ENCODE data around the gene ADARB1.

The ADARB1 gene

DNA sequence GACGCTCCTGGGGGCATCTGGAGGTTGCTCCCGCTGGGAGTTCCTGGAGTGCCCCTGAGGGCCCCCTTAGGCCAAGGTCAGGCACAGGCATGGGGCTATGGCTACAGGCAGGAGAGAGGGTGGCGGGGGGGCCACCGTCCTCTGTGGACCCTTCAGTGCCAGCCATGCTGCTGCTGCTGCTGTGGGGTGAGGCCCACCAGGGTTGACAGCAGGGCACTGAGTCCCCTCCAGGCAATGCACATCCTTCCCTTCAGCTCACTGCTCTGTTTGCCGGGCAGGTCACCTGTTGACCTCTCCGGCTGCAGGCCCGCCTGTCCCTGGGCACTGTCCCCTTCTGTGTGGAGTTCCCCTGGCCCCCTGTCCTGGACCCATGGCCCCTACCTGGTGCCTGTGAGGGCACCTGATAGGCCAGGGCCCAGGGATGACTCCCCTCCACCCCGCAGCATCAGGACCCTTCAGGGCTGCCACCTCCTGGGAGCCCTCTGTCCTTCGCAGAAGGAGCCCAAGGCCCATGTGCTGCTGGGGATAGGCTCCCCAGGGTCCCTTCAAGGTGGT lies 34.1 kb upstream of the ADARB1 start:
- DNase-seq, result no peak

DNA sequence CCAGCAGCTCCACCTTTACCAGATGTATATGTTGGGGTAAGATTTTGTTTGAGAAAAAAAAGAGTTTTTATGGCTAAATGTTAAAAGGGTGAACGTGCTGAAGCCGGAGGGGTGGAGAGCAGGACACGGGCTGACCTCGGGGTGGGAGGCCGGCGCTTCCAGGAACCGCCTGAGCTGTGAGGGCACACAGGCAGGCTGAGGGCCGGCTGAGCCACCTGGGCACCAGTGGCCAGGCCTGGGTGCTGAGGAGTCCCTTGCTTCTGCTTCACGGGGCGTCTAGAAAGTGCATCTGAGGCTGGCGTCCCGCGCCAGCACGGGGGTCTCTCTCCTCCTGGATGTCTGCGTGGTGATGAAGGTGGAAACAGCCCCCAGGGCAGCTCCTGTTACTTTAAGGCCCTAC lies 33.6 kb upstream of the ADARB1 start:
- DNase-seq, result no peak

DNA sequence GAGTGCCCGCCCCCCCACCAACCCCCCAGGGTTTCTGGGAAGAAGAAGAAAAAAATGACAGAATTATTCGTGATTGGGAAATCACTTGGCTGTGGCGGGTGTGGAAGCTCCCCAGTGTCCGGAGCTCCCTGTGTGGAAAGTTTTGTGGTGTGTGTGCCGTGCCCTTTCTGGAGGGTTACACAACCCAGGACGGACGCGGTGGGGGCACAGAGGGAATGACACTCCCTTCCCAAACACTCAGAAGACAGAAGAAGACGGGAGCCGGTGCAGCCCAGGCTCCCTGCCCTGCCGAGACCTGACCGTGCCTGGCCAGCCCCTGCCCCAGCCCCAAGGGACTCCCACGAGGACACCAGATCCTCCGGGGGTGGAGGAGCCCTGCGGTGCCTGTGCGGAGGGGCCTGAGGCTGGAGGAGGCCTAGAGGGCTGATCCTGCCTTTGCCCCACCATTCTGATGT lies 33.0 kb upstream of the ADARB1 start:
- DNase-seq, result no peak

GRCh38 chr21:45041984-45042663 lies 32.3 kb upstream of the ADARB1 start:
- DNase-seq, result no peak

- DNase-seq, result no peak
Observed at GRCh38 chr21:45042664-45043161, 31.7 kb upstream of the ADARB1 start.

- DNase-seq, result no peak
Observed at GRCh38 chr21:45043541-45044020, 30.8 kb upstream of the ADARB1 start.

GRCh38 chr21:45045481-45045880 lies 28.9 kb upstream of the ADARB1 start:
- no peak for DNase-seq

DNA sequence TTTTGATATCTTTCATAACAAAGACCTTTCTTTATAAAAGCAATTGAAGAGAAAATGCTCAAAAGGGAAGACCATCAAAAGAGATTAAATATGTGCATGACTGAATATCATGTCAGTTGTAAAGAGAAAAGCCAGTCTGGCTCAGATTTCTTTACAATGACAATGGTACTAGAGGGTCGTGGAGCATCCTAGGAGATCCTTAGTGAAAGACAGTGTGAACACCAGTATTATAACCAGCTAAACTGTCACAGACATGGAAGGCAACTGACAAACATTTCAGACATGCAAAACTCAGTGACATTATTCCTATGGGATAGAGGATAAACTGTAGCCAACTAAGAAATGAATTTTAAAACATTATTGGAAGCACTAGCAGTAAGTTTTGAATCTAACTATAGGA lies 27.1 kb upstream of the ADARB1 start:
- DNase-seq, result no peak

DNA sequence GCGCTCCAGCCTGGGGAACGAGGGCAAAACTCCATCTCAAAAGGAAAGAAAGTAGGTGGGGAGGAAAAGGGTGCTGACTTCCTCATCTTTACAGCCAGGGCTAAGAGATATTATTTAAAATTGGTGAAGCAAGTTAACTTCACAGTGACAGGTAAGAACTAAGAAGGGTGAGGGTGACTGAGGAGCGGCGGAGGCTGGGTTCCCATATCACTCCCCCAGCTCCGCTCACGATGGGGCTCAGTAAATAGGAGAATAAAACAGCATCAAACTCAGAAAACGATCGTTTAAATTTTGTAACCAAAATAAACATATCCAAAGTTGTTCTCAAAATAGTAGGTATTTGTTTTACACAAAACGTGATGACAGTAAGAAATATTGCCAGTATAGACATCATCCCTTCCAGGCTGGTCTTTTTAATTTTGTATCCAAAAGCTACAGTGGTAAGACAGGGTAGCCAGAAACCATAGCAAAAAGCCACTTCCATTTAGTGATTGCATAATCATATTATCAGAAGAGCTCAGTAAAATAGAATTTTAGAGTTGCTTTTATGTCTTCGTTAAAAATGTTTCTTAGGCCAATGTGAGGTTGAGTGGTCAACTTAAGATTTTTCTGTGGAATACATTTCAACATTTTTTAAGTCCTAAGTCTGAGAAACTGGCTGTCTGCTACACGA lies 26.2 kb upstream of the ADARB1 start:
- no peak for DNase-seq

DNA sequence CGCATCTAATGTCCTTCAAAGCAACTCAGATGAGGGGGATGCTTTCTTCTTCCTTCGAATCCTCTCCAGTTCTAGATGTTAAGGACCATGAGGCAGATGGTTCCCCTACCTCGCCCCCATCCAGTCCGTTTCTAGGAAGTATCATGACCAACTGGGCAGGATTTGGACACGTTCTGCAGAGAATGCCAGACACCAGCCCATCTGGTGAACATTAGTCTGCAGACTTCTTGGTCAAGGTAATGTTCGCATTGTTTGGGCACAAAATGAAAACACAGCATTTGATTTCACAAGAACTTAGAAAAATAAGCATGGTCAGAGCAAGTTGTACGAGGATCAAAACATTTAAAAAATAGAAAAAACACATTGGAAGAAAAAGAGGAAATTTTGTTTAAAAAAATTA lies 25.4 kb upstream of the ADARB1 start:
- no peak for DNase-seq

GRCh38 chr21:45049714-45050344 lies 24.6 kb upstream of the ADARB1 start:
- no peak for DNase-seq

DNA sequence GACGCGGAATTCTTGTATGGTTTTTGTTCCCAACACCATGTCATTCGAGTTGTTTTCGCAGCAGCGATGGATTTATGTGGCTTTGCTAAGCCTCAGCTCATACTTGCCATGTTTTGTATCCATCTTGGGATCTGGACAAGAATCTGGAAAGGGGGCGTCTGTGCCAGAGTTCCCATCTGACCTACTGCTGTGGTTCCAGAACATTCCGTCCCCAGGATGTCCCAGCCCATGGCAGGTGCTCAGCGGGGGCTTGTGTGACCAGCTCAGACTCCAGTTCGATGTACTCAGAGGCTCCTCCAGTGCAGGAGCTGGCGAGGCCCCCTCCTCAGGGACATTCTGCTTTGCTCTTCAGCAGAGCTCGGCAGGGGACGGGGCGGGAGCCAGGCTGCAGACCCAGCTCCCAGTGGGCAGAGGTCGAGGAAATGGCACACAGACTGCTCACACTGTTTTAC lies 24.0 kb upstream of the ADARB1 start:
- no peak for DNase-seq

DNA sequence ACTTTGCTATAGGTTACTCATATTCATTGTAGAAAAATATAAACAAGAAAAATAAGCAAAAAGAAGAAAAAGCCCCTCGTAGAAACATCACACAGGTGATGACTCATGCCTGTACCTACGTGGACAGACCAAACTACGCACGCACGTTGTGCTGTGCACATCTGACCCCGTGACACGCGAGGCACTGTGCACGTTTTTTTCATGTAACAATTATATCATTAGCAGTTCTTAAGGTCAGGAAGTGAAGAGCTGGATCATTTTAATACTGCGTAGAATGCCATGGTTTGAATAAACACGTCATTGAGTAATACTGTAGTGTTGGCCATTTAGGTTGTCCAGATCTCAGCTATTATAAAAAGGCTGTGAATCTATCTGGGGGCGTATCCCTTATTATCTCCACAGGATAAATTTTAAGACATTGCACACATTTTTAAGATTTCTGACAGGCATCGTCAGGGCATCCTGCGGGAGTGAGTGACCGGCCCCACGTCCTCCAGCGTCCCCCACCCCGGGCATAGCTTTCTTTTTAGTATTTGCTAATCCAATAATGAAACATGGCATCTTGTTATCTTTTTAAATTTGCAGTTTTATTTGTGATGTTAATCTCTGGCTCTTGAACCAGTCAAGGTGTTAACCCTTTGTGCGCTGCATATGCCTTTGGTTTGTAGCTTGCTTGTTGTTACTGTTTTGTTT lies 23.4 kb upstream of the ADARB1 start:
- no peak for DNase-seq

DNA sequence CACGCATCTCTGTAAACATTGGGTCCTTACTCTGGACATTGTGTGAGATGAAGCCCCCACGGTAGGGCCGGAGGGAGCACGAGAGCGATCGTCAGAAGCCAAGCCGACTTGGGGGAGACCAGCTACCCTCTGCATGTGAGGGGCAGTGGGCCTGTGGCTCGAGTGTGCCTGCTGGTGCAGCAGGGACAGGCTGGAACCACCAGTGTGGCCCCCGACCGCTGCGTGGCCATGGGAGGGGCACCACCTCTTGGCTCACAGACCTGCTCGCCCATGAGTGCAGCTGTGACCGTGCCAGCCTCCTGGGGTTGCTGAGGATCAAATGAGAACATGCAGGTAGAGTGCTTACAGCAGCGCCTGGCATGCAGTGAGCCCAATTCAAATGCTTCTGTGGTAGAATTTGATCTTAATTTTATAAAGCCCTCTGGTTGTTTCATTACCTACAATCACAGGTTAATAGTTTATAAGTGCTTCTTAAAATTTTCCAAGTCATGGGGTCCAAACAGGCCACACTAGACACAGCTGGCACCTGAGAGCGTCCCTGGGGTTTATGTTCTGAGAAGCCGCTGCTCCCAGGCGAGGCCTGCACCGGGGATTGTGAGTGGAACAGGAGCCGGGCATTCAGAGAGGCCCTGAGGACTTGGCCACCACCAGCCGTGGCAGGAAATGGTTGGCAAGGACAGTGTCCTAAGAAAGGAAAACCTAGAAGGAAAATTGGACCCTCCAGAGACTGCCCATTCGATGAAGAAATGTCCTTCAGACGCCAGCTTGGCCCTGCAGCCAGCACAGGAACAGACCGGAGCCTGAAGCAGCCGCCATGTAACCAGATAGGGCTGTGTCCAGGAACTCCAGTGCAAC lies 22.6 kb upstream of the ADARB1 start:
- no peak for DNase-seq

DNA sequence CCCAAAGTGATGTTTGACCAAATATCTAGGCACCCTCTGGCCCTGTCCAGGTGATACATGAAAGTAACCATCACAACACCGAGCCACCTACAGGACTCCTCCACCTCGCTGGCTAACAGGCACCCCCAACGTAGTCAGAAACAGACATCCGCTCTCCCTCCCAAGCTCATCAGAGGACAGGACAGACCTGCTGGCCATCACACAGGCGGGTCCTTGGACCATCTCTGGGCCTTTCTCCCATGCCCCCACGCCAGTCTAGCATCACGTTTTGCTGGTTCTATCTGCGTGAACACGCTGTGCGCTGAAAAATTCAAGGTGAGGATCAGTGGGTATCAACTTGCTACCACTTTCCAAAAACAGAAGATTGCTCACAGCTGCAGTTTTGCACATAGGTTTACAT lies 21.4 kb upstream of the ADARB1 start:
- DNase-seq, result no peak

- DNase-seq, result no peak
Observed at GRCh38 chr21:45053561-45054226, 20.7 kb upstream of the ADARB1 start.

DNA sequence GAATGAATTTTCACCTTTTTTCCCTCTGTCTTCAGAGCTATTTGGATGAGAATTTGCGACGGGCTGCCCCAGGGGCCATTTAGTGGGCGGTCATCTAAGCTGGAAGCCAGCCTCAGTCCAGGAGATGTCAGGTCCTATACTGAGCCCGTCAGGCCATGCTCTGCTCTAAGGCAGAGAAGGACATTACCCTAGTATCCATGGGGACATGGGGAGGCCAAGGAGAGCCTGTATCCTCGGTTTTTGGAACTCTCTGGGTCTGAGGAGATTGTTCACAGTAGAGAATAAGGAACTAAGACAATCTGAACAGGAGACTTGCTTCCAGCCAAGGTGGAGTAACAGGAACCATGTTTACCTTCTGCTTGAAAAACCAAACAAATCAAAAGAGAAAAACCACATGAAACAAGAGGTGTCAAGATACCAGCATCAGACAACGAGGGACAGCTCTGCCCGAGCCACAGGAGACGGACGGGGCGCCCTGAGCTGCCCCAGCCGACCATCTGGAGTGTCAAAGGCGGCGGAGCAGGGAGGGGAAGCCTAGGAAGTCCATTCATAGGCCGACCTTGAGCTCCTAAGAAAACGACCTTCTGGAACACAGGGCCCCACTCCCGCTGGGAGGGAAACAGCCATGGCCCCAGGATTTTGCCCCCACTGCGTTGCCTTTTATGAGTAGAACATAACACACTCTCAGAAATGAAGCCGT lies 20.0 kb upstream of the ADARB1 start:
- DNase-seq, result no peak

DNA sequence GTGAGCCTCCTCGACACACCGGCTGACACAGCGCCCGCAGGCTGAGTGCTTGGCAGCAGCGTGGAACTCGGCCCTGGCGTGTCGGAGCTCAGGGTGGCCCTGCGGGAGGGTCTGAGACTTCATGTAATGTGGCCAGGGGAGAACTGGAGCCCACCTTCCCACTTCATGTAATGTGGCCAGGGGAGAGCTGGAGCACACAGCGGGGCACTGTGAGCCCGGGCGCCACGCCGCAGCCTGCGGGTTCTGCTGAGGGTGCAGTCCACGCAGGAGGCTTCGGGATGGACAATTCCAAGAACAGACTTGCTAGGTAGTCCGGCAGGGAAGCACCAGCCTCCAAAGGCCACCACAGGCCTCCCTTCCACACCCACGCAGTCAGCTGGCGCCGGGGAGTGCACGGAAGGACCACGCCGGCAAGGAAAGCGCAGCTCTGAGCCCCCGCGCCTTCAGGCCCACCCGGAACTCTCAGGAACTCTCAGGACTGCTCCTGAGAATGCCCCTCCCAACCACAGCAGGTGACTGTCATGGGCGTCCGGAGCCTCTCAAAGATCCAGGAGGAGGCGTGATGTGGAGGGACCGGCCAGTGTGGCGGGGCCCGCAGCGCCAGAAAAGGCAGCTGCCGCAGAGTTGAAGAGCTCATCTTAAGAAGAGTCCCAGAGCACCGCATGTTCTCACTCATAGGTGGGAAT lies 19.3 kb upstream of the ADARB1 start:
- DNase-seq, result no peak

DNA sequence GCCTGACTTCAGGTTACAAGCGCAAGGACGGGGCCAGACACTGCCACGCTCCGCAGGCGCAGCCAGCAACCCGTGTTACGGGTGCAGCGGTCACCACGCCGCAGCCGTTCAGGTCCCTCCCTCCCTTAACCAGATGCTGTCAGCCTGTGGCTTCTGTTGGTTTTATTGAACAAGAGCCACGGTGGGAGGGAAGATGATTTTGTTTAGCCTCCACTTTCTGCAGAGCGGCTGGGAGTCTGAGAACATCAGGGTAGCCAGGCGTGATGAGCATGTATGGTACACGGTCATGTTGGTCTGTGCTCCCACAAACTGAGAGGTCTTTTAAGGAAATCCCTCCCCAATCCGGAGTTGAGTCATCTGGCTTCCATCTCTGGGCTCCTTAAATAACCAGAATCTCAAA lies 18.5 kb upstream of the ADARB1 start:
- DNase-seq, result no peak

DNA sequence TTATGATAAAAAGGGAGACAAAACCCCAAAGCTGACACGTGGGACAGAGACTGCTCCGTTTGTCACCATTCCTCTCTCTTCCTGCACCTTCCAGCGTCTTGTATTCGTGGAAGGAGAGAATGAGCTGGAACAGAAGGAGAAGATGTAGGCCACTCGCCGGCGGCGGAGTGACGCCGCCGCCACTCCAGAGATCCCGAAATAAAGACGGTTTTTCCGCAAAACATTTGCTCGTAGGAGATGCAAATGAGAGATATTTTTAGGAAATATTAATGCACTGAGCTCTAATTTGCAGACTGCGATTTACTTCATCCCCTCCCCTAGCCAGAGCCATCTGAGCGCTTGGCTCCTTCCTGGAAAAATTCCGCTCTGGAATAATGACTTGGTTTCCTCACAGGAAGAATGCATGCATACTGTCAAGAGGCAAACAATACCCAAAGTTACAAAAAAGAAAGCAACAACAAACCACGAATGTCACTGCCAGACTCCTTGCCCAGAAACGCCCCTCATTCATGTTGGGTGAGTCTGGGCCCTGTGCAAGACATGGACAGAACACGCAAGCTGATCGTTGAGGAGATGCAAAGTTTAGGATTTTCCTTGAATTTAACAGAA lies 18.0 kb upstream of the ADARB1 start:
- DNase-seq, result no peak
